ENCODE data around the gene MCF2L.

The MCF2L gene

GRCh38 chr13:113129921-113130750, 161.1 kb downstream of the MCF2L start:
- no peak for TF ChIP-seq TAF1 (IDR thresholded peaks at IDR 0.05; ENCODE audit: borderline replicate concordance, insufficient read depth, low read length)
- no peak for TF ChIP-seq POLR2AphosphoS5 (IDR thresholded peaks at IDR 0.05; ENCODE audit: low read depth, low read length)
- TF ChIP-seq FOXP2 (optimal IDR thresholded peaks at IDR 0.05; ENCODE audit: borderline replicate concordance, extremely low read depth, extremely low read length, insufficient read depth) = no peak
- no peak for TF ChIP-seq SIN3A (IDR thresholded peaks at IDR 0.05; ENCODE audit: borderline replicate concordance, insufficient read depth, low read length)
- TF ChIP-seq, protein P1, sequence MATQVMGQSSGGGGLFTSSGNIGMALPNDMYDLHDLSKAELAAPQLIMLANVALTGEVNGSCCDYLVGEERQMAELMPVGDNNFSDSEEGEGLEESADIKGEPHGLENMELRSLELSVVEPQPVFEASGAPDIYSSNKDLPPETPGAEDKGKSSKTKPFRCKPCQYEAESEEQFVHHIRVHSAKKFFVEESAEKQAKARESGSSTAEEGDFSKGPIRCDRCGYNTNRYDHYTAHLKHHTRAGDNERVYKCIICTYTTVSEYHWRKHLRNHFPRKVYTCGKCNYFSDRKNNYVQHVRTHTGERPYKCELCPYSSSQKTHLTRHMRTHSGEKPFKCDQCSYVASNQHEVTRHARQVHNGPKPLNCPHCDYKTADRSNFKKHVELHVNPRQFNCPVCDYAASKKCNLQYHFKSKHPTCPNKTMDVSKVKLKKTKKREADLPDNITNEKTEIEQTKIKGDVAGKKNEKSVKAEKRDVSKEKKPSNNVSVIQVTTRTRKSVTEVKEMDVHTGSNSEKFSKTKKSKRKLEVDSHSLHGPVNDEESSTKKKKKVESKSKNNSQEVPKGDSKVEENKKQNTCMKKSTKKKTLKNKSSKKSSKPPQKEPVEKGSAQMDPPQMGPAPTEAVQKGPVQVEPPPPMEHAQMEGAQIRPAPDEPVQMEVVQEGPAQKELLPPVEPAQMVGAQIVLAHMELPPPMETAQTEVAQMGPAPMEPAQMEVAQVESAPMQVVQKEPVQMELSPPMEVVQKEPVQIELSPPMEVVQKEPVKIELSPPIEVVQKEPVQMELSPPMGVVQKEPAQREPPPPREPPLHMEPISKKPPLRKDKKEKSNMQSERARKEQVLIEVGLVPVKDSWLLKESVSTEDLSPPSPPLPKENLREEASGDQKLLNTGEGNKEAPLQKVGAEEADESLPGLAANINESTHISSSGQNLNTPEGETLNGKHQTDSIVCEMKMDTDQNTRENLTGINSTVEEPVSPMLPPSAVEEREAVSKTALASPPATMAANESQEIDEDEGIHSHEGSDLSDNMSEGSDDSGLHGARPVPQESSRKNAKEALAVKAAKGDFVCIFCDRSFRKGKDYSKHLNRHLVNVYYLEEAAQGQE (IDR thresholded peaks at IDR 0.05; ENCODE audit: insufficient read depth in 1 of 2, low read depth in 2 of 2, low read length in 2 of 2) = no peak

DNA sequence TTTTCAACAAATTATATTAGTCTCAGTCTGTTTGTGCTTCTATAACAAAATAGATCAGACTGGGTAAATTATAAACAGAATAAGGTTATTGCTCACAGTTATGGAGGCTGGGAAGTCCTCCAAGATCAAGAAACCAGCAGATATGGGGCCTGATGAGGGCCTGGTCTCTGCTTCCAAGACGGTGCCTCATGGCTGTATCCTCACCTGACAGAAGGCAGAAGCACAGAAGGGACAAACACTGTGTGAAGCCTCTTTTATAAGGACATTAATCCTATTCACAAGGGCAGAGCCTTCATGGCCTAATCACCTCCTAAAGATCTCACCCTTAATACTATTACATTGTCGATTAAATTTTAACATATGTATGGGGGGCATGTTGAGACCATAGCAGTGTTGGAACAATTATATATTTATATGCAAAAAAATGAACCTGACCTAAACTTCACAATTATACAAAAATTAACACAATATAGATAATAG, 166.3 kb downstream of the MCF2L start:
- TF ChIP-seq SIN3A (IDR thresholded peaks at IDR 0.05; ENCODE audit: borderline replicate concordance, insufficient read depth, low read length) (no peak), FOXP2 (optimal IDR thresholded peaks at IDR 0.05; ENCODE audit: borderline replicate concordance, extremely low read depth, extremely low read length, insufficient read depth) (no peak), POLR2AphosphoS5 (IDR thresholded peaks at IDR 0.05; ENCODE audit: low read depth, low read length) (no peak), TAF1 (IDR thresholded peaks at IDR 0.05; ENCODE audit: borderline replicate concordance, insufficient read depth, low read length) (no peak)
- TF ChIP-seq, protein P1 (IDR thresholded peaks at IDR 0.05; ENCODE audit: insufficient read depth in 1 of 2, low read depth in 2 of 2, low read length in 2 of 2) = no peak

GRCh38 chr13:113137691-113138298, 168.8 kb downstream of the MCF2L start:
- TF ChIP-seq POLR2AphosphoS5 (IDR thresholded peaks at IDR 0.05; ENCODE audit: low read depth, low read length) = no peak
- TF ChIP-seq TAF1 (IDR thresholded peaks at IDR 0.05; ENCODE audit: borderline replicate concordance, insufficient read depth, low read length) = no peak
- TF ChIP-seq, protein P1 (IDR thresholded peaks at IDR 0.05; ENCODE audit: insufficient read depth in 1 of 2, low read depth in 2 of 2, low read length in 2 of 2) = no peak
- no peak for TF ChIP-seq FOXP2 (optimal IDR thresholded peaks at IDR 0.05; ENCODE audit: borderline replicate concordance, extremely low read depth, extremely low read length, insufficient read depth)
- TF ChIP-seq SIN3A (IDR thresholded peaks at IDR 0.05; ENCODE audit: borderline replicate concordance, insufficient read depth, low read length) = no peak

- TF ChIP-seq POLR2AphosphoS5 (IDR thresholded peaks at IDR 0.05; ENCODE audit: low read depth, low read length) (no peak), TAF1 (IDR thresholded peaks at IDR 0.05; ENCODE audit: borderline replicate concordance, insufficient read depth, low read length) (no peak), SIN3A (IDR thresholded peaks at IDR 0.05; ENCODE audit: borderline replicate concordance, insufficient read depth, low read length) (no peak), FOXP2 (optimal IDR thresholded peaks at IDR 0.05; ENCODE audit: borderline replicate concordance, extremely low read depth, extremely low read length, insufficient read depth) (no peak)
- TF ChIP-seq, protein P1 (IDR thresholded peaks at IDR 0.05; ENCODE audit: insufficient read depth in 1 of 2, low read depth in 2 of 2, low read length in 2 of 2) = no peak
Observed at GRCh38 chr13:113138792-113139551, 170.0 kb downstream of the MCF2L start.
